NCI-H2171 treated with DMSO at 0.1 percent for 48 hours (cell line): Measurements from ENCODE around the gene LRRK2.
"Not testable (repeated sequence)": the region's sequence is repeated elsewhere in the genome, so short reads cannot be mapped to it uniquely, and the experiment has no call there.

ENCODE experiments used
- DNase-seq: peaks from one replicate; lab custom pipeline; 2025; lab: John Stamatoyannopoulos, UW

The LRRK2 gene

DNA sequence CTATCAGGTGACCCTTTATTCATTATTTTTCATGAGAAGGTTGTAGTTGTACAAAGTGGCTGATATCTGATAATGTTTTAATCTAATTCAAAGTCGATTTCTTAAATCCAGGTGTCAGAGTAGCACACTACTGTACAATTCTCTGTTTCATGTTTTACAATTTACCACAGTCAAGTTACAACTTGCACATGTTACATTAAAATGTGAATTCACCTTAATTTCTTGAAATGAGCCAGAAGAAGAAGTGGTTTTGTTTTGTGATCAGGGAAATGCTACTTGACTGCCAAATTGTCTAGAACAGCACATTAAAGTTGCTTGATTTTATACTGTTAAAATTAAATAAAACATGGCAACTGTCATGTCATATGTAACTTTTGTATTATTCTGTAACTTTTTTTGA is 23.2 kb downstream of the LRRK2 start:
- no peak for DNase-seq

DNA sequence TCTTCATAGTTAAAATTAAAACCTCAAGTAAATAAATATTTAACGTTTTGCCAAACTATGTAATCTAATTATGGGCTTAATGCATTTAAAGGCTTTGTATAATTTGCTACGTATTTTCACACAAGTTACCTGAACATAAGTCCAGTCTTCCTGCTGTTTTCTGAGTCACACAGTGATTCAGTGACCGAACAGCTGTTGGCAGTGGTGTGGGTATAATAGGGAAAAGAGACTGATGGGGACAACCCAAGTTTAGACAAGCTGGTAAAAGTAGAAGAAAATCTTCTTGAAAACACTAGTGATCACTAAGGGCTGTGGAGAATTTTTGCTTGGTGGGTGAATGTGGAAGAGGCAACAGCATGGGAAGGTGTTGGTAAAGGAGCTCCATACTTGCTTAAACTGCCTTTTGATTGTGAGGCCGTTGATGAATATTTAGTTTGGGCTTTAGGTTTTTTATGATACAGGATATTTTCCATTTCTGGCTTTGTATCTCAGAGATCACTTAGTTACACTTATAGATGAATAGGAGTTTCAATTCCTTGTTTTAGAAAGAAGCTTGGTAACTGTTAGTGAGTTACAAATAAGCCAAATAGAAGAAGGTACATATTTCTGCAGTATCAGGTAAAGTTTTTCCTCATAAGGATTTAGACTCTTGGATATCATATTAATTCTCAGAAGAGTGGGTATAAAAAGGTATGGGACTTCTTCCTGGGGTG is 23.9 kb downstream of the LRRK2 start:
- DNase-seq: no peak

DNA sequence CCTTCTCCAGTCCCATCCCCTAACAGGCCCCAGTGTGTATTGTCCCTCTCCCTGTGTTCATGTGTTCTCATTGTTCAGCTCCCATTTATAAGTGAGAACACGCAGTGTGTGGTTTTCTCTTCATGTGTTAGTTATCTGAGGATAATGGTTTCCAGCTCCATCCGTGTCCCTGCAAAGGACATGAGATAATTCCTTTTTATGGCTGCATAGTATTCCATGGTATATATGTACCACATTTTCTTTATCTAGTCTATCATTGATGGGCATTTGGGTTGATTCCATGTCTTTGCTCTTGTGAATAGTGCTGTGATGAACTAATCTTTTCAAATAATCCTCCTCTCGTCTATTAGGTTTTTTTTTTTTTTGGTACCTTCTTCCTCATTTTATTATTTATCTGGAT is 25.9 kb downstream of the LRRK2 start:
- not testable (repeated sequence) for DNase-seq

DNA sequence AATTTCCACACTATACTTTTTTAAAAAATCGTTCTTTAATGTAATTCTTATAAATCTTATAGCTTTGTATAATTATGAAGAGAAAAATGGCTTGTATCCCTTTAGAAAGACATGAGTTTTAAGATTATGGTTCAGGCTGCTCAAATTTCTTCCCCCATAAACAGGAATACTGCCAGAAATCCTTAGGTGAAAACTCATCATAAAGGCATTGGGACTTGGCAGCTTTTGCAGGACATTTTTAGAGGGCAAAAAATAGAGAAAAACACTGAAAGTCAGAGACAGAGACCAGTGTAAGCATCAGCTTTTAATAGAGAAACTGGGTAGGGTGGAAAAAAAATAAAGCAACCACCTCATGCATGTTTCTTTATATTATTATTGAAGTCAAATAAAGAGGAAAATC is 29.1 kb downstream of the LRRK2 start:
- no peak for DNase-seq

DNA sequence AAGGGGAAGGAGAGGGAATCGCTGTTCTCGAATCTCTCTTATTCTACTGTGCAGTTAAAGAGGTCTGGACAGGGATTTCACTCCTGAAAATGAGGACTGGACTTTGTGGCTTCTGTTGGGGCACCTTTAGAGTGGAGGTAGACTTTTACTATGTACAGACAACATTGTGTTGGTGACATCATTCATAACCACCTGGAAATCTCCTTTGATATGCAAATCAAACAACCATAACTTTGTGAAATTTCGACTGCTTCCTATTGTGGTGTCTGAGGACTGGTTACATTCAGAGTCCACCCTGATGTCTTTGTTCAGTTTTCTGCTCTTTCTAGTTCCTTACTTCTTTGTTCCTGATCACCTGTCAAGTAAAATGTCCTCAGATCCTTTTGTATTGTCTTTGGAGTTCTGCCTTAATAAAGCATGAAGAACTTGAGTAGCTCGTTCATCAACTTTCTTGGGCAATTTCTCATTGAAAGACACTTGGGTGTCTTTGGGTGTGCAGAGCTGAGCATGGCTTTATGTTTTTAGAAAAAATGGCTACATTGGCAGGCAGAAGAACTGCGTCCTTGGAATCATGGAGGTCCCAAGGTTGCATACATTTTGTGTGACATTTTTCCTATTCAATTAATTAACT is 29.8 kb downstream of the LRRK2 start:
- no peak for DNase-seq

DNA sequence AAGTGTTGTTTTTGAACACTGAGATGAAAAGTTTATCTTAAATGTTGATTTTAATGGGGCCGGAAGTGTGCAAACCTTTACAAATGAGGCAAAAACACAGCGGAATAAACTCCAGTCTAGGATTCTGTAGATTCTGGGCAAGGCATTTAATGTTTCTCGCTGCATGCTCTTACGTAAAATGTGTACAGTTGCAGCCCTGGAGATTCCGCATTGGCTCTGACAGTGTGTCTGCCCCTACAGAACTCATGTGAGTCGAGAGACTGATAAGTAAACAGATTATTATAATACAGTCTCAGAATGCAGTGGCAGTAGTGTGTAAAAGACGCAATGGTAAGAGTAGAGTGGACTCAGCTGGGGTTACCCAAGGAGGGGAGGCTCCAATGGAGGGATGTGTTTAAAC is 33.6 kb downstream of the LRRK2 start:
- no peak for DNase-seq

DNA sequence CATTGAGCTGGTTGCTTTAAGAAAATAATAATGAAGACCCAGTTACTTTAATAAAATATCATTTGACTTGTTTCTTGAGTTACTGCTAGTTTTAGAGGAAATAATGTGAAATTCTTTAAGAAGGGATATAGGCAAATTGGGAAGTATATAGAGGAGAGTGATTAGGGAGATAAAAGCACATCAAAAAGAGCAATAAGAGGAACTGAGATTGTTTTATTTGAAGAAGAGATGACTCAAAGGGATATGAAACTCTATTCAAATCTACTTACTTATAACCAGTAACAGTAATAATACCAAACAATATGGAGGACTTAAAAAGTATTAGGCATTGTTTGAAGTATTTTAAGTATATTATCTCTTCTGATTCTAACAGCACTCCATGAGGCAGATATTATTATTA is 37.1 kb downstream of the LRRK2 start:
- DNase-seq: no peak

DNA sequence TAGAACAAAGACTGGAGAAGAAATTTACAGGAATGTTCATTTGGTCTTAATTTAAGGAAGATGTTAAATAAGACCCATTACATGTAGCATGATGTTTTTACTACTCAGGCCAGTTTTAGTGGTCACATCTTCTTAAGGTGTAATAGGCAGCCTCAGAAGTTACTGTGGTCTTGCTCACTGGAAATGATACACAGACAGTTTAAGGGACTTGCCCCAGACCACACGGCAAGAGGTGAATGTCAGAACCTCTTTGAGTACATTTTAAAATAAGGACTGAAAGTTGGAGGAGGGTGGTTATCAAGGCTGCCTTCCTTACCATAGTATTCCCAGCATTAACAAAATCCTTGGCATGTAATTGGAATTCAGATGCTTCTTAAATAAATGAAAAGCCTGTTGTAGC is 37.9 kb downstream of the LRRK2 start:
- no peak for DNase-seq

DNA sequence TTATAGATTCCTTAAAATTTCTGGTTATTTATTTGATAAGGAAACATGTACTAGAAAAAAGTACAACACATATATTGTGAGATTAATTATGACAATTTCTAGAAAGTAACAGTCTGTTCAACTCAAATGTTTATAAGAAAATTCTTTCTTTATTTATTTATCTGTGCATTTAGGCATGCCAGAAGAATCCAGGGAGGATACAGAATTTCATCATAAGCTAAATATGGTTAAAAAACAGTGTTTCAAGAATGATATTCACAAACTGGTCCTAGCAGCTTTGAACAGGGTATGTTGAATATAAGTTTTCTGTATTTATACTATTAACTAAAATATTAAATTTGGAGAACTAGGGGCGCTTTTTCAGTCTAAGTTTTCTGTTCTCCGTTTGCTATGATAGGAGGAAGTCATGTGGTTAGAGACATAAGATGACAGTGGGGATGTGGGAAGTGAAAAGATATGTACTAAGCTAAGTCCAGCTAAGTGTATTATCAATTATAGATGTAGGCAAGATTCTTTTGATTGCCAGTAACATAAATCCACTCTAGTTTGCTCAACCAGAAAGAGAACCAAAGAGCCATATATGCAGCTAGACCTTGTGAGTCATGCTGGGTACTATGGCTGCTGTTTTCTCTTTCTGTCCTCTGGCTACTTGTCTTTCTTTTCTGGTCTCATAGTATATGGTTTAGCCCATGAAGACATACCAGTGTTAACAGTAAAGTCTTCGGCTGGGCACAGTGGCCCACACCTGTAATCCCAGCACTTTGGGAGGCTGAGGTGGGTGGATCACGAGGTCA is 39.0 kb downstream of the LRRK2 start:
- no peak for DNase-seq

DNA sequence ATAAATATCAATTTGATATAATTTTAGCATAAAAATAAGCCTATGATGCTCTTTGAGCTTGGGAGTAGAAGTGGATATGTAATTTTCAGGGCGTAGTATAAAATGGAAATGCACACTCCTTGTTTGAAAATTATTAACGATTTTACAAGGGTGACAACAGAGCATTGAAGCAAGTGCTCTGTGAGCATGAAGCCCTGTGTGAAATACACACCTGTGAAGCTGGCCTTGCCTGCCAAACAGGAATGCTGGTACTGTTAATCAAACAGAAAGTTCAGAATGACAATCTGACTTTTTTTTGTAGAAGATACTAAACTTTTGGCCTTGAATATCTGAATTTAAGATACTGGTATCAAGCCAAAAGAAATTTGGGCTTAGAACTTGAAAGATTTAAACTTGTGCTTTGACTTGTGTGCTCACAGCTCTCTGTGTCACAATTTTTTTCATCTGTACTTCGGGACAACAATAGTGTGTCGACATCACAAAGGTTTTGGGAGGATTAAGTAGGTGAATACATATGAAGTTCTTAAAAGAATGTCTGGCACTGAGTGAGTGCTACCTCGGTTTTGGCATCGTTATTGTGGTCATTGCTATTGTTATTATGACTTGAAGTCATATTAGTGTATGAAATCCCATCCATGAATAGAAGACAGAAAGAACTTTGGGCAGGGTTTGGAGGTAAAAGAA is 47.3 kb downstream of the LRRK2 start:
- no peak for DNase-seq

DNA sequence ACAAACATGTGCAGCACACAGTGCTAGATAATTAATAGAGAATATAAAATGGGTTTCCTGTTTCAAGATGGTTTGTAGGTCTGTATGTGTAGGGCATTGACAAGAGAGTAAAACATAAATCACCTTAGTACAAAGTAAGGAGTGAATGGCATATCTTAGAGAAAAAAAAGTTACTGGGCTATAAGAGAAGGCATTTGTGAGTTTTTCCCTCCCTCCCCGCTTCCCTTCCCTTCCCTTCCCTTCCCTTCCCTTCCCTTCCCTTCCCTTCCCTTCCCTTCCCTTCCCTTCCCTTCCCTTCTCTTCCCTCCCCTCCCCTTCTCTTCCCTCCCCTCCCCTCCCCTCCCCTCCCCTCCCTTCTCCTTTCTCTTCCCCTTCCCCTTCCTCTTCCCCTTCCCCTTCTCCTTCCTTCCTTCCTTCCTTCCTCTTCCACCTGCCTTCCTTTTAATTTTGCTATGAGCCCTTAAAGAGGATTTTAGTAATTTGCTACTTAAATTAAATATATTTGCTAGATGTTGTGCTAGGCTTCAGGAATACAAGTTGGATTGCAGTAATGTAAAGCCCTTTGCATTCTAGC is 57.1 kb downstream of the LRRK2 start:
- DNase-seq: no peak

DNA sequence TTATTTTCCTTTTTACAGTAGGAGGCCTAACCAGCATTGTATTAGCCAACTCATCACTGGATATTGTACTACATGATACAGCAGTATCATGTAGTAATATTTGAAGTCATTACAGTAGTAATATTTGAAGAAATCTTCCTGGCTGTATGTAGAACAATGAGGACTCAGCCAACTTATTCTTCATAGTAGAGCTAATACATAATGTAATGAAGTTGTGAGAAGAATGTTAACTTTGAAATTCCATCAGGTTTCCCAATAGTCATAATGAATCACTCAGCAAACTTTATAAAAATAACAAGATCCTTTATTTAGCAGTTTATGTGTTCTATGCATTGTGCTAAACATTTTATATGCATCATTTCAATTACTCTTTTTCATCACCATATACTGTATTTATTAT is 61.8 kb downstream of the LRRK2 start:
- DNase-seq: no peak

DNA sequence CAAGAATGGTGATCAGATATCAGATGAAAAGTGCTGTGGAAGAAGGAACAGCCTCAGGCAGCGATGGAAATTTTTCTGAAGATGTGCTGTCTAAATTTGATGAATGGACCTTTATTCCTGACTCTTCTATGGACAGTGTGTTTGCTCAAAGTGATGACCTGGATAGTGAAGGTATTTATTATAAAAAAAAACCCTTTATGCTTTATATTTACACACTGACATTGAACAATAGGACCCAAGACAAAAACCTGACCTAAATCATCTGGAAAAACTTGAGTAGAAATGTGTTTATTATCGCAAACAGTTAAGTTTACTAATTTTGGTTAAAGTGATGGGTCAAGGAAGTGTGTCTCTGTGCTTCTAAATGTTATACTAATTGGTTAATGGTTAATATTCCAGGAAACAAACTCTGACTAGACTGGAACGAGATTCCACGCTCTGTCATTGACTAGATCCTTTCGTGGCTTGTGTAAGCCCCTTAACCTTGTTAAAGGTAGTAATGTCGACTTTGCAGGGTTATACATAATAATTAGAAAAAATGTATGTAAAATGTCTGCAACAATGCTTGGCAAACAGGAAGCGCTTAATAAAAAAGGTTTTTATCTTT is 62.7 kb downstream of the LRRK2 start:
- DNase-seq: no peak

DNA sequence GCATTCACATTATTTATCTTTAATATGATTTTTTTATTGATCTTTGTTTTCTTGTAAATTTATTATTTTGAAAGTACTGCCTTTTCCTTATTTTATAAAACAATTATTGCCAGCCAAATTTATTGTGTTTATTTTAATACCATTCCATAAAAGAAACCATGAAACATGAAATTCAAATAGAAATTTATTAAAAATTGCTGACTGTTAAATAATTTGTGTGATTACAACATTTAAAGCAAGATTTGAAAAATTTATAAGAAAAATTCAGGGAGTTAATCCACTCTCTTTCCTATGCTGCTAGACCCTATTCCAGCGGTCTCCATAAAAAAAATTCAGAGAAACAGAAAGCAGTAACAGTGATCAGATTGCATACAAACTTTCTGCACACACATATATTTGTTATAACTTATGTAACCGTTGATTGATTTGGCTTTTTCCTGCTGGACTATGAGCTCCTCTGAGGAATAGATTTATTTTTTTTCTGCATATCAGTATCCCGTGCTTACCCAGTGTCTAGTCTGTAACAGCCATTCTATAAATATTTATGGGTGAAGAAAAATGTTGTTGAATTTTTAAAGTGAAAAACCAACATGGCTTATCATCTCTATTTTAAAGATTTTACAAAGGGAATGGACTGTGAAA is 68.1 kb downstream of the LRRK2 start:
- no peak for DNase-seq

DNA sequence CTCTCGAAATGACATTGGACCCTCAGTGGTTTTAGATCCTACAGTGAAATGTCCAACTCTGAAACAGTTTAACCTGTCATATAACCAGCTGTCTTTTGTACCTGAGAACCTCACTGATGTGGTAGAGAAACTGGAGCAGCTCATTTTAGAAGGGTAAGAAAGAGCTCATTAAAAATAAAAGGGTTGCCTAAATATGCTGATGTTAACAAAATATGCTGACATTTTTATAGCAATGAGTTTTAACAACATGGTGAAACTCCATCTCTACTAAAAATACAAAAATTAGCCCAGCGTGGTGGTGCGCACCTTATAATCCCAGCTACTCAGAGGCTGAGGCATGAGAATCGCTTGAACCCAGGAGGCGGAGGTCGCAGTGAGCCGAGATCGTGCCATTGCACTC is 73.5 kb downstream of the LRRK2 start:
- no peak for DNase-seq

DNA sequence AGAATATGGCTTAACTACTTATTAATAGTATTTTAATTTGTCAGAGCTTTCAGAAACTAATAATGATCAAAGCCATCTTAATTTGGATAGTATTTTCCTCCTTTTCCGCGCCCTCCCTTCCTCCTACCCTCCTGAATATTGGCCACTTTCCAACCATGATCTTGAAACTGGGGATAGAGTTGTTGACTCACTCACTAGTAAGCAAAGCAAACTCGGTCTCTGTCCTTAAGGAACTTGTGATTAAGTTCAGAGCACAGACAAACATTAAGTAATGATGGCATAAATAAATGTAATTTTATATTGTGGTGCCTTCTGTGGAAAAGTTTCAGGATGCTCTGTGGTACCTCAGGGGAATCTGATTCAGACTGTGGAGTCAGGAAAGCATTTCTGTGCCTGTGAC is 75.7 kb downstream of the LRRK2 start:
- no peak for DNase-seq

DNA sequence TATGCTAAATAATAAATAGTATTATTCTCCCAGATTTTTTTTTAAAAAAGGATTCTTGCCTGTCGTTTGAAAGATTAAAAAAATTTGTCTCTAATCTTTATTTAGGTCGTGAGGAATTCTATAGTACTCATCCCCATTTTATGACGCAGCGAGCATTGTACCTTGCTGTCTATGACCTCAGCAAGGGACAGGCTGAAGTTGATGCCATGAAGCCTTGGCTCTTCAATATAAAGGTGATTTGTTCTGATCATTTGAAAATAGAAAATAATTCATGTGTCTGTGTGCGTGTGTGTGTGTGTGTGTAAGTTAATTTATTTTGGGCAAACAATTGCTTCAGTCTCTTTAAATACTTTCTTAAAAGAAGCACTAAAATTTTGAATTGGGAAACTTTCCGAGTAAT is 84.2 kb downstream of the LRRK2 start:
- no peak for DNase-seq

DNA sequence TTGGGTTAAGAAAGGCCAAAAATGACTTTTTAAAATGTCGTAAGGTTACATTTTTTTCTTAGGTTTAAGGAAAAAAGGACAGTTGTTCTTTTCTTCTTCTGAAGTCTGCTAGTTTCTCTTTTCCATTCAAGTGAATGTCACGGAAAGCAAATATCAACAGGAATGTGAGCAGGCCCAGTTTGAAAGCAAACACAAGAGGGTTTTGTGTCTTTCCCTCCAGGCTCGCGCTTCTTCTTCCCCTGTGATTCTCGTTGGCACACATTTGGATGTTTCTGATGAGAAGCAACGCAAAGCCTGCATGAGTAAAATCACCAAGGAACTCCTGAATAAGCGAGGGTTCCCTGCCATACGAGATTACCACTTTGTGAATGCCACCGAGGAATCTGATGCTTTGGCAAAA is 85.4 kb downstream of the LRRK2 start:
- DNase-seq: no peak

DNA sequence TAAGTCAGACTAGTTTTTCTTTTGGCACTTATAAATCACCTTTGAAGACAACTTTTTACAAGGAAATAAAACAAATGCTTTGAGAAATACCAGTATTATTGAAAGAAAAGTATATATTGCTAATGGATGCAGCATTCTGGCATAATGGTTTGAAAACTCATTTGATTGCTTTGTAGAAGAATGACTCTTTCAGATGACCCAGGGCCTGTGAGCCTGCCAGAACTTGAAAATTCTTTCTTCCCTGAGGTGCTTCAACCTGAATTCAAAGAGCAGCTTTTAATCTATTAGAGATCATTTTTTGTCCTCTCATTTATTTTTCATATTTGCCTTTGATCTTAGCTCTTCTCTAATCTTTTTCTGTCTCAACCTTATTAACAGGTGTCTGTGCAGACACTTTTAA is 87.4 kb downstream of the LRRK2 start:
- DNase-seq: no peak

DNA sequence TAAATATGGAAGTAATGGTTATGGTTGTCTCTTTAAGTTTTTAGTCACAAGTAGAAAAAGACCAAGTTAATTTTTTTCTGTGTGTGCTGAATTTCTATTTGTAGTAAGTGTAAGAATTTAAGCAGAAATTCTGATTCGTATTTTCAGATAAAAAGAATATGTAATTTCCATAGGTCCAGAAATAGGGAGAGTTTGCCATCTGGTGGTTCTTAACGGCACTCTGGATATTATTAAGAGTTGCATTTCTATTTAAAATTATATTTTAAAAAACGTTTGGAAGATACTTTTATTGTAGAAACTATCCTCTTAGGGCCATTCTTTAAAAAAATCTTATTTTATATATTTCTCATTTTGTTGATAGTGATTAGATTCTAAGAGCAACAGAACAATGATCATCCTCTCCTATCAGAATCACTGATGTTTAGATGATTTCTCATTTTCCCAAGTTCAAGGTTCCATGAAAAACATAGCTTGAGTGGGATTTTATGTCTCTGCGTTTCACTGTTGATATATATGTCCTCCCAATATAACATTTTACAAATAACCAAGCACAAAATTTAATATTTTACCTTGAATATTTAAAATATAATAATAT is 88.3 kb downstream of the LRRK2 start:
- DNase-seq: peak; percentile 30

DNA sequence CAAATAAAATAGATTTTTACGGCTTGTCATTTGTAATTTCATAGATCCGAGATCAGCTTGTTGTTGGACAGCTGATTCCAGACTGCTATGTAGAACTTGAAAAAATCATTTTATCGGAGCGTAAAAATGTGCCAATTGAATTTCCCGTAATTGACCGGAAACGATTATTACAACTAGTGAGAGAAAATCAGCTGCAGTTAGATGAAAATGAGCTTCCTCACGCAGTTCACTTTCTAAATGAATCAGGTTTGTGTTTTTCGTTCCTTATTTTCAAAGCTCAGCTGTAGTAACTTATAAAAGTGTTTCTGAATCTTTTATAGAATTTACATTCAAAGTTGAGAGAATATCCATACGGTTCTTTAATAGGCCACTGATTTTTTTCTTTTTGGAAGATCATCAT is 89.1 kb downstream of the LRRK2 start:
- no peak for DNase-seq
